Thoracic aorta (tissue), 2 donors: ENCODE results near the gene PDX1. TPM values are rescaled to one million over a fixed set of nuclear protein-coding genes. Genes with fewer than 3 reads are reported as not detected.

ENCODE experiments used
- ATAC-seq: fragments of 150-250 bp; one replicate; pipeline ENCODE4 v1.8.0; 2017; ENCODE audit warnings: low read depth; ENCODE audit not compliant: insufficient number of reproducible peaks, low FRiP score
- DNase-seq: peaks from one replicate; pipeline ENCODE4 v3.0.0-alpha.2; 2020; ENCODE audit warnings: low spot score
- H3K27ac ChIP-seq, 2 donors: fragments of 200-600 bp; sonication (generic); 1 replicate in 1 of 2; 2 replicates in 1 of 2; pipeline ENCODE4 v1.5.1; 2016; ENCODE audit warnings: mild to moderate bottlenecking in 2 of 2, moderate library complexity in 2 of 2
- H3K27me3 ChIP-seq: fragments of 200-600 bp; sonication (generic); replicated peaks from 2 replicates; pipeline ENCODE4 v1.6.0; 2016; ENCODE audit warnings: mild to moderate bottlenecking; ENCODE audit not compliant: insufficient read depth
- H3K36me3 ChIP-seq: fragments of 200-600 bp; sonication (generic); one replicate; pipeline ENCODE4 v1.5.1; 2016
- H3K4me1 ChIP-seq, 2 donors: fragments of 200-600 bp; sonication (generic); 1 replicate in 1 of 2; 2 replicates in 1 of 2; pipeline versions ENCODE4 v1.5.1 to v1.6.0; 2016; ENCODE audit warnings: low read depth in 2 of 2, mild to moderate bottlenecking in 1 of 2; ENCODE audit not compliant: control insufficient read depth in 1 of 2
- H3K4me3 ChIP-seq: fragments of 200-600 bp; sonication (generic); 2 replicates; pipeline ENCODE4 v1.5.1; 2016; ENCODE audit warnings: mild to moderate bottlenecking
- H3K9me3 ChIP-seq: fragments of 200-600 bp; sonication (generic); 2 replicates; pipeline ENCODE4 v1.5.1; 2016
- total RNA-seq, 2 donors: library from RNA; depleted of rRNA; stranded (reverse); fragments of >200 nt; gene quantifications; one replicate each; pipeline versions ENCODE4 v1.1.0 to v1.2.3, GENCODE V29; 2016
- TF ChIP-seq, protein P1 (sequence below): fragments of 200-600 bp; sonication (generic); IDR thresholded peaks from one replicate; pipeline ENCODE4 v1.5.1; 2019; ENCODE audit warnings: antibody characterized with exemption

Gene PDX1
- total RNA-seq, 2 donors from 2014 or later, result 0.28 TPM; not detected in 1

DNA sequence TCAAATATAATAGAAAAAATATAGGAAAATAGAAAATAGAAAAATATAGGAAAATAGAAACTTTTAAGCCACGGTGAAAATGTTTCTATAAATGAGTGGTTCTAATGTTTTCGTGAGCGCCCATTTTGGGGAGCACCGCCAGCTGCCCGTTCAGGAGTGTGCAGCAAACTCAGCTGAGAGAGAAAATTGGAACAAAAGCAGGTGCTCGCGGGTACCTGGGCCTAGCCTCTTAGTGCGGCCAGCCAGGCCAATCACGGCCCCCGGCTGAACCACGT lies 204 bp upstream of the PDX1 start:
- DNase-seq (no peak), ATAC-seq (no peak)
- Histone ChIP-seq H3K9me3 (no peaks in the 10 kb centered on the region), H3K4me3 (peak overlapping the region; percentile 67), H3K27me3 (peaks cover 7% of the 10 kb centered on the region), H3K4me1 (peaks cover 22 to 45% of the 10 kb centered on the region in 2 donors), H3K36me3 (no peaks in the 10 kb centered on the region), H3K27ac (no peak overlapping the region)
- TF ChIP-seq, protein P1, sequence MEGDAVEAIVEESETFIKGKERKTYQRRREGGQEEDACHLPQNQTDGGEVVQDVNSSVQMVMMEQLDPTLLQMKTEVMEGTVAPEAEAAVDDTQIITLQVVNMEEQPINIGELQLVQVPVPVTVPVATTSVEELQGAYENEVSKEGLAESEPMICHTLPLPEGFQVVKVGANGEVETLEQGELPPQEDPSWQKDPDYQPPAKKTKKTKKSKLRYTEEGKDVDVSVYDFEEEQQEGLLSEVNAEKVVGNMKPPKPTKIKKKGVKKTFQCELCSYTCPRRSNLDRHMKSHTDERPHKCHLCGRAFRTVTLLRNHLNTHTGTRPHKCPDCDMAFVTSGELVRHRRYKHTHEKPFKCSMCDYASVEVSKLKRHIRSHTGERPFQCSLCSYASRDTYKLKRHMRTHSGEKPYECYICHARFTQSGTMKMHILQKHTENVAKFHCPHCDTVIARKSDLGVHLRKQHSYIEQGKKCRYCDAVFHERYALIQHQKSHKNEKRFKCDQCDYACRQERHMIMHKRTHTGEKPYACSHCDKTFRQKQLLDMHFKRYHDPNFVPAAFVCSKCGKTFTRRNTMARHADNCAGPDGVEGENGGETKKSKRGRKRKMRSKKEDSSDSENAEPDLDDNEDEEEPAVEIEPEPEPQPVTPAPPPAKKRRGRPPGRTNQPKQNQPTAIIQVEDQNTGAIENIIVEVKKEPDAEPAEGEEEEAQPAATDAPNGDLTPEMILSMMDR, result no peak

GRCh38 chr13:27920677-27921420 lies 1.0 kb downstream of the PDX1 start:
- DNase-seq, result no peak
- H3K9me3 ChIP-seq, result no peaks in the 10 kb centered on the region
- H3K27me3 ChIP-seq, result peaks cover 7% of the 10 kb centered on the region
- peak overlapping the region; percentile 67 for H3K4me3 ChIP-seq
- H3K27ac ChIP-seq, result no peak overlapping the region
- peaks cover 22 to 45% of the 10 kb centered on the region in 2 donors for H3K4me1 ChIP-seq
- no peak for ATAC-seq
- H3K36me3 ChIP-seq, result no peaks in the 10 kb centered on the region
- TF ChIP-seq, protein P1, result no peak

DNA sequence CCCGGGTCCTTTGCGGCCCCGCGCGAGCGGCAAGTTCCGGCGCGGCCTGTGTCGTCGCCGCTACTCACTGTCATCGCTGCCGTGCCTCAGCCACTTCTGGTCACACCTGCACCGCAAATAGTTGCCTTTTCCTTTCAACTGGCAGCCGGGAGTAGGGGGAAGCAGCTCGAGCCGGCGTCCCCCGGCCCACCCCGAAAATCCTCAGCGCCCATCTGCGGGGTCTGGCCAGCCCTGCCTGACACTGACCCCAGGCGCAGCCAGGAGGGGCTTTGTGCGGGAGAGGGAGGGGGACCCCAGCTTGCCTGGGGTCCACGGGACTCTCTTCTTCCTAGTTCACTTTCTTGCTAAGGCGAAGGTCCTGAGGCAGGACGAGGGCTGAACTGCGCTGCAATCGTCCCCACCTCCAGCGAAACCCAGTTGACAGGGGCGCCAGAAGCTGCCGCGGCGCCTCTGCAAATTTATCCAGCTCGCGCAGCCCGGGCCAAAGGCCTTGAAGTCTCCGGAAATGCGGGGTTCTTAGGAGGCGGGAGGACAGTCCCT lies 1.7 kb downstream of the PDX1 start:
- peak overlapping the region; percentile 67 for H3K4me3 ChIP-seq
- ATAC-seq (no peak), DNase-seq (no peak)
- peaks cover 7% of the 10 kb centered on the region for H3K27me3 ChIP-seq
- H3K9me3 ChIP-seq, result no peaks in the 10 kb centered on the region
- peaks cover 22 to 45% of the 10 kb centered on the region in 2 donors for H3K4me1 ChIP-seq
- TF ChIP-seq, protein P1, result no peak
- no peak overlapping the region for H3K27ac ChIP-seq
- no peaks in the 10 kb centered on the region for H3K36me3 ChIP-seq

DNA sequence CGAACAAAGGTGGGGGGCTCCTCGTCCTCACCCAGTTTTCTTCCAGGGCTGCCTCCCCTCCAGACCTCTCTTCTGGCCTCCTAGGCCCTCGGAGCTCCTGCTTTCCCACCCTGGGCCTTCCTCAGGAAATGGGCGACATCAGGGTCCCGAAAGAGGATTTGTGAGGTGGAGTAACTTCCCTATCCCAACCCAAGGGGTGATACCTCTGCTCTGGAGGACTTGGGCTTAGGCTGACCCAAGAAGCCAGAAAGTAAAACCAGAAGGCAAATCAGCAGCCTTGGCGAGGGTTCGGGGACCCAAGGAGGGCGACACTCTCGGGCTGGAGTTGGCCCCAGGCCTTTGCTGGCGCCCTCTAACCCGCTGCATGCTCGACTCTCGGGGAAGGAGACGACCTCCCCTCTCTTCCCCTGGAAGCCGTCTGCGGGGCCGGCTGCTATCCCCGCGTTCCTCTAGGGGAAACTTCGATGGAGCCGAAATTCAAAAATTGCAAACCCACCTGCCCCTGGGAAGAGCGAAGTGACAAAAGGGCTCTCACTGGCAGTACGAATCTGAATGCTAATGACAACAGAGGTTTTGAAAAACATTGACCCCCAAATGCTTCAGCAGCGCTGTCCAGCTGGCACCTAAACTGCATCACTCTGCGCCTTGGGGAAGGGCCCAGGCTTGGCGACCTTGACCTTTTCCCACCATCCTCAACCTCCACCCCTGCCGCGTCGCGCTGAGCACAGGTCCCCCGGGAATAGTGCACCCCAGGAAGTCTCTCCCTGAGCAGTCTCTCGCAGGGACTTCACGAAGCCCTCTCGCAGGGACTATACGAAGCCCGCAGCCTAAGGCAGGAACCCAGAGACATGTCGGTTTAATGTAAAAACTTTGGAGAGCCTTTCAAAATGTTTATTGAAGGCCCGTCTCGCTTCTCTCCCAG lies 2.4 kb downstream of the PDX1 start:
- Histone ChIP-seq H3K4me3 (no peak overlapping the region), H3K27ac (no peak overlapping the region), H3K9me3 (no peaks in the 10 kb centered on the region), H3K27me3 (peaks cover 7% of the 10 kb centered on the region), H3K36me3 (no peaks in the 10 kb centered on the region), H3K4me1 (peaks cover 22 to 40% of the 10 kb centered on the region in 2 donors)
- DNase-seq (no peak), ATAC-seq (peak; percentile 33)
- TF ChIP-seq, protein P1, result no peak
